NT2/D1 (cell line): Measurements from ENCODE around the gene SORBS1.
A peak's percentile ranks its signal among the peaks of the same experiment; 100 is the strongest.

Experiments used
- DNase-seq: peaks from one replicate; pipeline ENCODE4 v3.0.0-alpha.2; 2011; ENCODE audit warnings: low read depth, low spot score
- H3K27me3 ChIP-seq: 2 replicates; pipeline ENCODE4 v1.6.0; 2011; ENCODE audit warnings: mild to moderate bottlenecking; ENCODE audit not compliant: insufficient read length, insufficient read depth
- H3K36me3 ChIP-seq: 2 replicates; pipeline ENCODE4 v1.6.1; 2011; ENCODE audit warnings: mild to moderate bottlenecking, low read length, mixed read lengths; ENCODE audit not compliant: insufficient read depth, insufficient read length
- H3K4me1 ChIP-seq: 2 replicates; pipeline ENCODE4 v1.5.1; 2011; ENCODE audit not compliant: insufficient read depth, insufficient read length
- H3K4me3 ChIP-seq: 2 replicates; pipeline ENCODE4 v1.5.1; 2011; ENCODE audit warnings: low read depth; ENCODE audit not compliant: insufficient read length
- H3K9ac ChIP-seq: 2 replicates; pipeline ENCODE4 v1.6.0; 2011; ENCODE audit warnings: low read depth; ENCODE audit not compliant: insufficient read length
- H3K9me3 ChIP-seq: 2 replicates; pipeline ENCODE4 v1.5.1; 2011; ENCODE audit warnings: mild to moderate bottlenecking, low read length; ENCODE audit not compliant: insufficient read depth
- SUZ12 ChIP-seq: IDR thresholded peaks from 2 replicates; pipeline ENCODE4 v1.6.1; 2011; ENCODE audit not compliant: insufficient read length, insufficient read depth; ENCODE audit errors: extremely low read depth
- YY1 ChIP-seq: IDR thresholded peaks from 2 replicates; pipeline ENCODE4 v1.6.1; 2011; ENCODE audit not compliant: insufficient read length, insufficient read depth
- ZNF274 ChIP-seq: IDR thresholded peaks from 2 replicates; pipeline ENCODE4 v1.6.1; 2011; ENCODE audit warnings: mild to moderate bottlenecking, low read depth, low read length

SORBS1 gene

DNA sequence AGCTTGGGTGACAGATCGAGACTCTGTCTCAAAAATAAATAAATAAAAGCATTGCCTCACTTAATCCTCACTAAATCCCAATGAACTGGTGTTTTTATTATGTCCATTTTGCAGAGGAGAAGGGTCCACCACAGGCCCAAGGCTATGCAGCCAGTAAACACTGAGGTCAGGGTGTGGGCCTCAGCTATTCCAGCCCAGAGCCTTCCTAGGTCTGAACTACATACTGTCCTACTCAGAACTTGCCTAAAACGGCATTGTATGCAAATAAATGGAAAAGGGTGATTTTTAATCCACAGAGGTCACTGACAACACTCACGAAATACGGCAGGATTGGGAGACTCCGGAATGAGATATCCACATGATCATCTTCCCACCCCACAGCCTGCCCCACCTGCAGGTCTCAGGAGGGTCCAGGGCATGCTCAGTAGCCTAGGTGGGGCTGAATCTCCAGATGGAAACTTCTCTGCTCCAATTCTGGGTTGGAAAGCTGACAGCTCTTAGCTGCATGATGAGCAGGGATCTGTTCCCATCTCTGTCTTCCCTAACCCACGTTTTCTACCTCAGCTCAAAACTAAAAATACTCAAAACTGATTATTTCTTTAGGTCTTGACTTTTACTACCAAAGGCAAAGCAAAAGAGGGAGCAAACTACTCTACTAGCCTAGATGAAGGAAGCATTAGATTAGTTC lies 121.0 kb downstream of the SORBS1 start:
- H3K27me3 ChIP-seq: no peaks in the 10 kb centered on the region
- TF ChIP-seq YY1: no peak
- no peak for TF ChIP-seq SUZ12
- DNase-seq: no peak
- peaks cover 3% of the 10 kb centered on the region for H3K36me3 ChIP-seq
- H3K4me1 ChIP-seq: peaks cover 3% of the 10 kb centered on the region
- no peak overlapping the region for H3K4me3 ChIP-seq
- no peaks in the 10 kb centered on the region for H3K9me3 ChIP-seq
- no peak overlapping the region for H3K9ac ChIP-seq

DNA sequence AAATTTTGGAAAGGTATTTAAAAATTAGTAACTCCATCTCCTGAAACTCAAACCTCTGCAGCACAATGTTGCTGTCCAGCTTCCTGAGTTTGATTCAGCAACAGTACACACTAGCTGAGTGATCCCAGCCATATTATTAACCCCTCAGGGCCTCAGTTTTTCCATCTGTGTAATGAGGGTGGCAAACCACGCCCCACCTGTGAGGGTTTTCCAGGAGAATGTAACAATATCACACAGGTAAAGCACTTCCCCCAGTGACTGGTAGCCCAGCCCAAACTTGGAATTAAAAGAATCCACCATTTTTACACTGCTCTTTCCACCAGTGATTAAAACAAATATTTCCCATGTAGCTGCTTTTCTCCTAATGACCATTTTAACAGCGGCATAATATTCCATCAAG lies 122.4 kb downstream of the SORBS1 start:
- Histone ChIP-seq H3K36me3 (peaks cover 3% of the 10 kb centered on the region), H3K9me3 (no peaks in the 10 kb centered on the region)
- TF ChIP-seq YY1: no peak
- TF ChIP-seq SUZ12: no peak
- TF ChIP-seq ZNF274: no peak

DNA sequence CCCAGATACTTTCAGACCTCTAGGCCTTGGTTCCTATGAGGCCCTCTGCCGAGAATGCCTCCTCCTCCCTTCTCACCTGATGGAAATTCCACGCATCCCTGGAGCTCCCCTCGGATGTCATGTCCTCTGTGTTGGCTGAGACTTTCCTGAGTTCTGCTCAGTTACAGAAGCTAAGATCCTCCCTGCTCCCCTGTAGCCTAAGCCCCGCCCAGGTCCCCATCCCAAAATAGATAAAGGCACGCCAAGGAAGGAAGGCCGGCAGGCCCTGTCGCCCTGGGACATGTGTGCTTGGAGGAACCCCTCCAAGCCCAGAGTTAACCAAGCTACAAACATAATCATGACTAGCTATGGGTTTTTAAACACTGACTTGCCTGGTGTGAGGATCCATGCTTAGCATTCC lies 123.5 kb downstream of the SORBS1 start:
- no peak overlapping the region for H3K4me3 ChIP-seq
- no peak for DNase-seq
- TF ChIP-seq ZNF274 (no peak), YY1 (no peak), SUZ12 (no peak)
- H3K27me3 ChIP-seq: no peaks in the 10 kb centered on the region
- no peak overlapping the region for H3K9ac ChIP-seq
- peaks cover 3% of the 10 kb centered on the region for H3K36me3 ChIP-seq
- peaks cover 3% of the 10 kb centered on the region for H3K4me1 ChIP-seq
- no peaks in the 10 kb centered on the region for H3K9me3 ChIP-seq

More for the DNA sequence above, 122.4 kb downstream of the SORBS1 start:
- H3K9ac ChIP-seq: no peak overlapping the region
- no peak for DNase-seq
- H3K4me1 ChIP-seq: peaks cover 3% of the 10 kb centered on the region
- H3K27me3 ChIP-seq: no peaks in the 10 kb centered on the region
- no peak overlapping the region for H3K4me3 ChIP-seq

DNA sequence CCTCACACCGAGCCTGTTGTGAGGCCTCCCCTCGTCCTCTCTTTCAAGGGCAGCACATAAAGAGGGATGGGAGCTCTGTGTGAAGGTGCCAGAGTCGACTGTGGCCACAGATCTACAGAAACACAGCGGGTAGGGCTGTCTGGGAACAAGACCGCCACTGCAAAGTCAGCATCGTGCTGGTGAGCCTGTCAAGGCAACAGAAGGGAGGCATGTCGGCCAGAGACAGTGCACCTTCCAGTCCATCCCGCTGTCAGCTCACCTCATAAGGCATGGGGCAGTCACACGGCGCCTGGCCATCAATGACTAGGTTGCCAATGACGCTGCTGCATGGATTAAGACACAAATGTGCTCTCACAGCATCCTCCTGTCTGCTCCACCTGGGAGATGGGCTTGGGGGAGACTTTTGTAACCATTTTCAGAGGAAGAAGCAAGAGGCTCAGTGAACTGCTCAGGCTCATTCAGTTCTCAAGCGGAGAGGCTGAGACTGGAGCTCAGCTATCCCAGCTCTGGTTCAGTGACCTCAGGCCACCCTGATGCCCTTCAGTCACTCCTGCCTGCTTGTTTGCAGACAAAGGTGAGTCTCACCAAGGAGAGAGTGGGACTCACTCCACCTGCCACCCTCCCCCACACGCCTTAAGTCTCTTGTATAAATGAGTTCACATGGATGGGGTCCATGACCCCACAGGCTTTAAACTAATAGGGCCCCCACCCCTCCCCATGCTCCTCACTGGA lies 125.5 kb downstream of the SORBS1 start:
- no peak for TF ChIP-seq YY1
- TF ChIP-seq SUZ12: no peak
- no peak for TF ChIP-seq ZNF274
- H3K36me3 ChIP-seq: peaks cover 7% of the 10 kb centered on the region
- no peaks in the 10 kb centered on the region for H3K9me3 ChIP-seq
- no peak overlapping the region for H3K9ac ChIP-seq
- H3K4me1 ChIP-seq: peaks cover 3% of the 10 kb centered on the region
- H3K4me3 ChIP-seq: no peak overlapping the region
- DNase-seq: no peak
- no peaks in the 10 kb centered on the region for H3K27me3 ChIP-seq

DNA sequence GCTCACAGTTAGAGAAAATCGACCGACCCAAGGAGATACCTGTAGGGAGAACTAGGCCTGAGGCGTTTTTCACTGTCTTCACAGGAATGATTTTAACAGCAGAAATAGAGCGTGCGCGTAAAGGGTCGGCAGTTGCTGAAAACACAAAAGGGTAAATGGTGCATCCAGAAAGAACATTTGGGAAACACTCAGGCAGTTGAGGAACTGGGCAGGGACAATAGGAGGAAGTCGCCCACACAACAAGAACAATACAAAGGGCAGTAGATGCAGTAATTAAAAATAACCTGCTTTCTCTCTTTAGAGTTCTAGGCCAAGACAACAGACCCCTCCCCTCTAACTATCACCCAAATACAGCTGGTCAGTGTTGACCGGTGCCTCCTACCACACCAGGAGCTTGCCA lies 126.6 kb downstream of the SORBS1 start:
- Histone ChIP-seq H3K9ac (no peak overlapping the region), H3K36me3 (peaks cover 7% of the 10 kb centered on the region), H3K4me3 (no peak overlapping the region), H3K9me3 (no peaks in the 10 kb centered on the region), H3K4me1 (peaks cover 2% of the 10 kb centered on the region), H3K27me3 (no peaks in the 10 kb centered on the region)
- TF ChIP-seq ZNF274 (no peak), YY1 (no peak), SUZ12 (no peak)
- DNase-seq: no peak

DNA sequence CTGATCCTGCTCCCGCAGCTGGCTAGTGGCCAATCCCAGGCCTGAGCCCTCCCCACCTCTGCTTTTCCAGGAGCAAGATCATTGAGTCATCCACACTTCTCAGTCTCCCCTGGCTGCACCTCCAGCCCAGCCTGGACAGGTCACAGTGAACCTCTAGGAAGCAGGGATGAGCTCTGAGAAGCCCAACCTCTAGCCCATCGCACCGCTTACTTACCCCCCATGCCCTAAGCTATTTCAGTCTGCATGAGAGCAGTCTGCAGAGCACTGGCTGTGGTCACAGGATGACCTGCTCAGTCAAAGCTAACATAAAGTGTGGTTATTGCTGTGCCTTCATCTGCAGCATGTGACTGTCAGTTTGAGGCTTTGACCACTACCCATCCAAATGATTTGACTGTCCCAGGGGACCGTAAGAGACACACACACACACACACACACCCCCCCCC lies 129.2 kb downstream of the SORBS1 start:
- Histone ChIP-seq H3K36me3 (peaks cover 4% of the 10 kb centered on the region), H3K9me3 (no peaks in the 10 kb centered on the region), H3K27me3 (no peaks in the 10 kb centered on the region), H3K4me1 (no peaks in the 10 kb centered on the region), H3K4me3 (no peak overlapping the region), H3K9ac (no peak overlapping the region)
- TF ChIP-seq ZNF274 (no peak), SUZ12 (no peak), YY1 (no peak)
- no peak for DNase-seq

DNA sequence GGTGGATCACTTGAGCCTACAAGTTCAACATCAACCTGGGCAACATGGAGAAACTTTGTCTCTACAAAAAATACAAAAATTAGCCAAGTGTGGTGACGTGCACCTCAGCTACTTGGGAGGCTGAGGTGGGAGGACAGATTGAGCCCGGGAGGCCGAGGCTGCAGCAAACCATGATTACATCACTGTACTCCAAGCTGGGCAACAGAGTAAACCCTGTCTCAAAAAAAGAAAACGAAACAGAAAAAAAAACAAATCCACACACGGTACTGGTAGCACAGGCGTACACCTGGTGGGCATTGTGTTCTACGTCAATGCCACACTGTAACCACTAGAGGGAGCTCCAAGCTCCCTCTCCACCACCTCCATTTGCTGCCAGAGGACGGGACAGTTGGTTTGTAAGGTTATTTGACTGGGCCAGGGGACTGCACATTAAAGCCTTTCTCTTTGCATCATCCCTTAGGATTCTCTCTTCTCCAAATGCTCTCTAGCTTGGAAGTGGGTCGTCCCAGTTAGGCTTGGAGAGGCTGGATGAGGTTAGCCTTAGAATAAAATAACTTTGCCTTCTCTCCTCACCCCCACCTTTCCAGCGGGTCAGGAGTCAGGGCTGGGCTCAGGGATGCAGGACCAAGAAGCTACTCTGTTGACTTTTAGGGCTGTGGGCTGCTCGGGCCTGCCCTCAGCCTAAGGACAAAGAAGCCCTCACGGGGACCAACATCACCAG lies 130.8 kb downstream of the SORBS1 start:
- TF ChIP-seq YY1: no peak
- TF ChIP-seq SUZ12: no peak
- Histone ChIP-seq H3K36me3 (peaks cover 4% of the 10 kb centered on the region), H3K9ac (no peak overlapping the region), H3K4me3 (no peak overlapping the region), H3K27me3 (no peaks in the 10 kb centered on the region), H3K9me3 (no peaks in the 10 kb centered on the region), H3K4me1 (no peaks in the 10 kb centered on the region)
- DNase-seq: peak; percentile 43
